Measurements from ENCODE around the gene MSX1. TPM values are rescaled to one million over a fixed set of nuclear protein-coding genes. Genes with fewer than 3 reads are reported as not detected.

MSX1 gene
- polyA plus RNA-seq, 2 of the 4 experiments (the other 2 are of a cell fraction): 2.2 to 2.8 TPM

GRCh38 chr4:4901877-4902276, 42.4 kb downstream of the MSX1 start:
- 8% methylated on average over 2 of the region's 2 CpGs for WGBS (ENCODE audit: missing lambda C conversion rate)
- no peak for FAIRE-seq
- Histone ChIP-seq H3K4me2 (no peak overlapping the region), H3K27ac (no peak overlapping the region), H3K4me3 (no peak overlapping the region), H3K9me3 (no peaks in the 10 kb centered on the region), H3K4me1 (no peaks in the 10 kb centered on the region)
- peak in 1 of 2 experiments; percentile 5 for DNase-seq (ENCODE audit: low read depth in 1 of 2, low spot score in 1 of 2)
- ChIA-PET POLR2A (no interaction called here), CTCF (no interaction called here)
- no peak for TF ChIP-seq MAZ (IDR thresholded peaks at IDR 0.05; ENCODE audit: borderline replicate concordance, low read depth, low read length)
- no peak for TF ChIP-seq RAD21 (conservative IDR thresholded peaks at IDR 0.05 in 1 of 2, IDR thresholded peaks at IDR 0.05 in 1 of 2)
- no peak for TF ChIP-seq FOSL2 (IDR thresholded peaks at IDR 0.05)
- TF ChIP-seq FOSL2 (CRISPR knock-in tag; IDR thresholded peaks at IDR 0.05): no peak
- no peak for TF ChIP-seq CHD2 (IDR thresholded peaks at IDR 0.05; ENCODE audit: low read length, partially characterized antibody)
- no peak for TF ChIP-seq CHD4 (IDR thresholded peaks at IDR 0.05; ENCODE audit: borderline replicate concordance)
- no peak for TF ChIP-seq SMC3 (IDR thresholded peaks at IDR 0.05)
- no peak for TF ChIP-seq NPAS2 (CRISPR knock-in tag; IDR thresholded peaks at IDR 0.05; ENCODE audit: borderline replicate concordance)
- no peak for TF ChIP-seq HOXA7 (CRISPR knock-in tag; IDR thresholded peaks at IDR 0.05)
- TF ChIP-seq JUN (IDR thresholded peaks at IDR 0.05): no peak
- TF ChIP-seq FOXS1 (CRISPR knock-in tag; IDR thresholded peaks at IDR 0.05): no peak
- no peak for TF ChIP-seq HEYL (CRISPR knock-in tag; IDR thresholded peaks at IDR 0.05)
- no peak for TF ChIP-seq USF2 (IDR thresholded peaks at IDR 0.05)
- TF ChIP-seq ZNF302 (CRISPR knock-in tag; IDR thresholded peaks at IDR 0.05): no peak
- no peak for TF ChIP-seq ELK1 (IDR thresholded peaks at IDR 0.05; ENCODE audit: low read depth, low read length)
- TF ChIP-seq EHF (CRISPR knock-in tag; IDR thresholded peaks at IDR 0.05): no peak
- TF ChIP-seq PHF8 (IDR thresholded peaks at IDR 0.05; ENCODE audit: borderline replicate concordance, low read depth): no peak
- TF ChIP-seq RFX5 (IDR thresholded peaks at IDR 0.05): no peak
- TF ChIP-seq MAFK (IDR thresholded peaks at IDR 0.05; ENCODE audit: partially characterized antibody): no peak
- no peak for TF ChIP-seq POLR2A (IDR thresholded peaks at IDR 0.05; ENCODE audit: low read length)
- ATAC-seq: no peak

GRCh38 chr4:4912155-4912554, 52.7 kb downstream of the MSX1 start:
- H3K4me3 ChIP-seq: no peak overlapping the region
- H3K4me1 ChIP-seq: no peaks in the 10 kb centered on the region
- ChIA-PET CTCF (no interaction called here), POLR2A (no interaction called here)
- no peak overlapping the region for H3K27ac ChIP-seq
- ATAC-seq: no peak
- TF ChIP-seq JUN (IDR thresholded peaks at IDR 0.05): no peak
- no peak for TF ChIP-seq RARB (CRISPR knock-in tag; IDR thresholded peaks at IDR 0.05)
- TF ChIP-seq ZFP36 (IDR thresholded peaks at IDR 0.05; ENCODE audit: borderline replicate concordance, partially characterized antibody): no peak
- no peak for DNase-seq (ENCODE audit: low read depth in 1 of 2, low spot score in 1 of 2)
- no peaks in the 10 kb centered on the region for H3K9me3 ChIP-seq
- no peak for FAIRE-seq
- WGBS (ENCODE audit: missing lambda C conversion rate): 3% methylated on average over 2 of the region's 2 CpGs
- no peak overlapping the region for H3K4me2 ChIP-seq

GRCh38 chr4:4913147-4913561, 53.7 kb downstream of the MSX1 start:
- no peak for DNase-seq (ENCODE audit: low read depth in 1 of 2, low spot score in 1 of 2)
- ChIA-PET POLR2A (no interaction called here), CTCF (no interaction called here)
- H3K27ac ChIP-seq: no peak overlapping the region
- no peak for FAIRE-seq
- no peak overlapping the region for H3K4me2 ChIP-seq
- 10% methylated on average over 1 of the region's 2 CpGs for WGBS (ENCODE audit: missing lambda C conversion rate)
- no peaks in the 10 kb centered on the region for H3K4me1 ChIP-seq
- ATAC-seq: no peak
- no peaks in the 10 kb centered on the region for H3K9me3 ChIP-seq
- no peak for TF ChIP-seq NR3C1 (IDR thresholded peaks at IDR 0.05)
- TF ChIP-seq MAX (IDR thresholded peaks at IDR 0.05): no peak
- TF ChIP-seq BHLHE40 (IDR thresholded peaks at IDR 0.05; ENCODE audit: low read depth, low read length): no peak
- no peak for TF ChIP-seq JUN (IDR thresholded peaks at IDR 0.05)
- no peak for TF ChIP-seq HOXB13 (CRISPR knock-in tag; IDR thresholded peaks at IDR 0.05; ENCODE audit: low read depth)
- no peak for TF ChIP-seq CBX2 (IDR thresholded peaks at IDR 0.05; ENCODE audit: borderline replicate concordance, low read depth)
- TF ChIP-seq FOXS1 (CRISPR knock-in tag; IDR thresholded peaks at IDR 0.05): no peak
- TF ChIP-seq HES2 (IDR thresholded peaks at IDR 0.05): no peak
- no peak for TF ChIP-seq HOXA7 (CRISPR knock-in tag; IDR thresholded peaks at IDR 0.05)
- no peak for TF ChIP-seq RARB (CRISPR knock-in tag; IDR thresholded peaks at IDR 0.05)
- no peak for TF ChIP-seq HEYL (CRISPR knock-in tag; IDR thresholded peaks at IDR 0.05)
- no peak for TF ChIP-seq RNF2 (IDR thresholded peaks at IDR 0.05; ENCODE audit: borderline replicate concordance, low read depth)
- TF ChIP-seq HDAC2 (IDR thresholded peaks at IDR 0.05): no peak
- TF ChIP-seq NFE2L2 (conservative IDR thresholded peaks at IDR 0.05; ENCODE audit: low read length): no peak
- TF ChIP-seq MAFK (IDR thresholded peaks at IDR 0.05; ENCODE audit: partially characterized antibody): no peak
- no peak for TF ChIP-seq JUNB (IDR thresholded peaks at IDR 0.05)
- TF ChIP-seq ZC3H11A (IDR thresholded peaks at IDR 0.05): no peak
- TF ChIP-seq CEBPB (IDR thresholded peaks at IDR 0.05): no peak
- H3K4me3 ChIP-seq: no peak overlapping the region

Data from A549 (cell line).